Measurements from ENCODE around the gene TFB1M.

GRCh38 chr6:155252581-155252980 is 61.7 kb downstream of the TFB1M start:
- TF ChIP-seq POLR2A (IDR thresholded peaks at IDR 0.05; ENCODE audit: extremely low read depth, insufficient read length): no peak
- TF ChIP-seq, protein P1, sequence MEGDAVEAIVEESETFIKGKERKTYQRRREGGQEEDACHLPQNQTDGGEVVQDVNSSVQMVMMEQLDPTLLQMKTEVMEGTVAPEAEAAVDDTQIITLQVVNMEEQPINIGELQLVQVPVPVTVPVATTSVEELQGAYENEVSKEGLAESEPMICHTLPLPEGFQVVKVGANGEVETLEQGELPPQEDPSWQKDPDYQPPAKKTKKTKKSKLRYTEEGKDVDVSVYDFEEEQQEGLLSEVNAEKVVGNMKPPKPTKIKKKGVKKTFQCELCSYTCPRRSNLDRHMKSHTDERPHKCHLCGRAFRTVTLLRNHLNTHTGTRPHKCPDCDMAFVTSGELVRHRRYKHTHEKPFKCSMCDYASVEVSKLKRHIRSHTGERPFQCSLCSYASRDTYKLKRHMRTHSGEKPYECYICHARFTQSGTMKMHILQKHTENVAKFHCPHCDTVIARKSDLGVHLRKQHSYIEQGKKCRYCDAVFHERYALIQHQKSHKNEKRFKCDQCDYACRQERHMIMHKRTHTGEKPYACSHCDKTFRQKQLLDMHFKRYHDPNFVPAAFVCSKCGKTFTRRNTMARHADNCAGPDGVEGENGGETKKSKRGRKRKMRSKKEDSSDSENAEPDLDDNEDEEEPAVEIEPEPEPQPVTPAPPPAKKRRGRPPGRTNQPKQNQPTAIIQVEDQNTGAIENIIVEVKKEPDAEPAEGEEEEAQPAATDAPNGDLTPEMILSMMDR (IDR thresholded peaks at IDR 0.05; ENCODE audit: low read depth, low read length): no peak
- TF ChIP-seq, protein P2, sequence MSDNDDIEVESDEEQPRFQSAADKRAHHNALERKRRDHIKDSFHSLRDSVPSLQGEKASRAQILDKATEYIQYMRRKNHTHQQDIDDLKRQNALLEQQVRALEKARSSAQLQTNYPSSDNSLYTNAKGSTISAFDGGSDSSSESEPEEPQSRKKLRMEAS (IDR thresholded peaks at IDR 0.05; ENCODE audit: low read depth, low read length): no peak
